GM21515 (cell line): ENCODE data around the gene MAML2.

ENCODE experiments used
- ATAC-seq: cut with Tn5 transposase; IDR thresholded peaks from one replicate; pipeline ENCODE4 v1.9.1; 2021; ENCODE audit not compliant: unreplicated experiment

Gene MAML2

DNA sequence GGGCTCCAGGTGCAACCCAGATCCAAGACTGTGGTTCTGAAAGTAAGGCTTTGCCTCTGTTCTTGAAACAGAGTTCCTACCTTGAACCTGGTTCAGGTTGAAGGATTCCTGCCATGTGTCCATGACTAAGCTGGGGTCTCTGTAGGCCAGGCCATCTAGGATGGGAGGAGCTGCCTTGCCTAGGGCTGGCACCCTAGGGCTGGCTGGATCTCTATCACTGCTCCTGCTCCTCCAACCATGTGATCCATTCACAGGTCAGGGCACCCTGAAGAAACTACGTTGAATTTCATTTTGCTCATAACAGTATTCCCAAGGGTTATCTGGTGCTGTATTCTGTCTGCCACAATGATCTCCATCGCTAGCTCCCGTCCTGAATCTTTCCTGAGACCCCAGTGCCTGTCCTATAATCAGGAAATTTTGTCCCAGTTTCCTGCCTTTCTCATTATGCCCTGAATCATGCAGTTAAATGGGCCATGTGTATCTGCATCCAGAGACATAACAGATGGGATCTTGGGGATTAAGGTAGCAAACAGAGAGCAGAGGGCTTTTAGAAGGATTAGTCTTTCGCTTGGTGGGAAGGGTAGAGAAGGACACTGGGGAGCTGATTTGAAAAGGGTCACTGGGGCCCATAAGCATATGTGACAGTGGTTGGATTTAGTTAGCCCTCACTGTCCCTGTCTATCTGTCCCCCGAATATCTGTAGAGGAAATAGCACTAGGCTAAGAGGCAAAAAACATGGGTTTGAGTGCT lies 320.9 kb downstream of the MAML2 start:
- ATAC-seq: no peak

DNA sequence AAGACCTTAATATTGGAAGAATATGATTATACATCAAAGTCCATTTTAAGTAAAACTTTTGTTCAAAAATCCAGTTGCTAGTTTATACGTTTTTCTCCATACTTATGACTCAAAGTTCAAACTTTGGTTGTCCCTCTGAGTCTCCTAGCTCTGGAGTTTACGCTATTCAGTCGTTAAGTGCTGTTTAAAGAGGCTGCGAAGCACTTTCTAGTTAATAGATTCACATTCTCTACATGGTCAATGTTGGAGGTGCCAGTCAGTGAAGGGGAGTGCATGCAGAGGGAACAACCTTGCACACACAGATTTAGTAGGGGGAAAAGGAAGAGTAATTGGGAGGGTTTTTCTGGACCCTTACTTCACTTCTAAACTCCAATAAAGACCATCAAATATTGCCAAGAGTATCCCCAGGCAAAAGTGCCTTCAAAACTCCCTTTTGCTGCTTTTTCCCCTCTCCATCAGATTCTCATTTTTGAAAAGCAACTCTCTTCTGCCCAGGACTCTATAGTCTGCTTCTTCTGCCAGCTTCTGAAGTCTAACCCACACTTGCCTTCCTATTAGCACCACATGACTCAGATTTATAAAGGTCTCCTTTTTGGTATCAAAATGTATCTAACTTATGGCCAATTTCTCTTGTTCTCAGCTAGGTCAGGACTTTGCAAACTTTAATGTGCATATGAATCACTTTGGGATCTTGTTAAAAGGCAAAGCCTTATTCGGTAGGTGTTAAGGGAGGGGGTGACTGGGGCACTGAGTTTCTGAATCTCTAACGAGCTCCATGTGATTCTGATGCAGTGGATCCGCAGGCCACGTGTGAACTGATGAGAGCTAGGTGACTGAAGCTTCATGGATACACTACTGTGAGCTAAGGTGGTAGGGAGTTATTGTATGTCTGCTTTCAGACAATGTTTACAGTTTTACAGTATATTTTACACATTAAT lies 322.9 kb downstream of the MAML2 start:
- no peak for ATAC-seq

DNA sequence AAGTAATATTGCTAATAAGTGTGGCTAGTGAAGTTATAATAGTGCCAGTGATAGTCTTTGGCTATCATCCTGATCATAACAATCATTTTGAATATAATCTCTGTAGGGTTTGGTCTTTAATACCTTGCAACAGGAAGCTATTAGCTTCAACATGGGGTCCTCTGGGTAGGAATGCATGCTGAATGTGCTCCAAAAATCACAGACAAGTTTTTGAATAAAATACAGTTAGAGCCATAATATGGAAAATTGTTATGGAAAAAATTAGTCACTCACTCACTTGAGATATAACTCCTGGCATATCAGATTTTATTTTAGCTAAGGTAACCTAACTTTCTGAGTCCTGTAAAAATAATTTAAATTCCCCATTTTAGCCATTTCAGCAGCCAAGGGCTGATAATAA lies 323.7 kb downstream of the MAML2 start:
- ATAC-seq: no peak

DNA sequence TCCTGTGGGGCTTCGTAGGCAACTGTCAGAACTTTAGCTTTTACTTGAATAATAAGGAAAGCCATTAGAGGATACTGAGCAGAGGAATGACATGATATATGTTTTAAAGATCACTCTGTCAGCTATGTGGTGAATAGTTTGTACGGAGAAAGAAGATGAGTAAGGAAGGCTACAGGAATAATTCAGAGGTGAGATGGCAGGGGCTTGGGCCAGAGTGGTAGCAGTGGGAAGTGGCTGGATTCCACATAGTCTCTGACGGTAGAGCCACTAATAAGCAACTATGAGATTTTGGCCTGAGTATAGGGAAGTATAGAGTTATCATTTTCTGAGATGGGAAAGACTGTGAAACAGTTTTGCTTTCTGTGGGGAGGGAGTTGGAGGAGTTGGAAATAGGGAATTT lies 325.1 kb downstream of the MAML2 start:
- ATAC-seq: no peak

DNA sequence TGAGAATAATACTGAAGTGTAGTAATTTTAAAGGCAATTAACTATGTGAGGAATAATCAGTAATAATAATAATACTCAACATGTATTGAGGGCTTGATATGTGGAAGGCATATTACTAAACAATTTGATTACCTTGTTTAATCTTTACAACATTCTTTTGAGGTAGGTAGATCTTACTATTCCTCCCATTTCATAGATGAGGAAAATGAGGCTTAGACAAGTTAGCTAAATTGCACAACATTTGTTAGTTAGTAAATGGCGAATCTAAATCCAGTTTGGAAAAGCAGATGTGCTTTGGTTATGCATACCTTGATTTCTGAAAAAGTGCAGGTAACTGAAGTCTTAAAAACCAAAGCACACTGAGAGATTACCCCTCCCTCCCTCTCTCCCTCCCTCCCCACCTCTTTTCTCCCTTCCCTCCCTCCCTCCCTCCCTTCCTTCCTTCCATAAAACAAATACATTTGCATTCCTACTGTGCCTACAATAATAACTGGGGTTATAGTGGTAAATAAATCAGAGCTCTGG lies 326.0 kb downstream of the MAML2 start:
- no peak for ATAC-seq

DNA sequence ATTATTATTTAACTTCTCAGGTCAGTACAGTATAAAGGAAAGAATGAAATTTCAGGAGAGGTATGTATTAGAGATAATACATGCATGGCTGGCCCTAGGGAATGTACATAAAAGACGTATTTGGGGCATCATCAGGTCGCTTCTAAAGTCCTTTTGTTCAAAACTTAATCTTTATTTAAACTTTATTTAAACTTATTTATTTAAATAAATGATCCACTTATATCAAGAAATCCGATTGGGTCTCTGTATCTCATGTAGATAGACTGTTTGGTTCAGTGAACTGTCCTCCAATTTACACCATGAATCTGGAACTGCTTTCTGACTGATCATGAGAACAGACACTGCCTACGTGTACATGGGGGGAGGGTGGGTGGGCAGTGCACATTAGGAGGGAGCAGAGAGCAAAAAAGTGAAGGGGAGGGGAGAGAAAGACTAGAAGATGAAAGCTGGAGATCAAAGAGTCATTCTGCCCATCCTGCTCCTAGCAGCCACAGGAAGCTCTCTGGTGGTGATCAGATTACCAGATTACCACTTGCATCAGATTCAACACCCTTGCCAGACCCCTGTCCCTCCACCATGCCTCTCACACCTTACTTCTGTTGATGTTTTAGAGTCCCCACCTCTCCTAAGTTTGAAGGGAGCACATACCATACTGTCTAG lies 327.0 kb downstream of the MAML2 start:
- ATAC-seq: no peak

DNA sequence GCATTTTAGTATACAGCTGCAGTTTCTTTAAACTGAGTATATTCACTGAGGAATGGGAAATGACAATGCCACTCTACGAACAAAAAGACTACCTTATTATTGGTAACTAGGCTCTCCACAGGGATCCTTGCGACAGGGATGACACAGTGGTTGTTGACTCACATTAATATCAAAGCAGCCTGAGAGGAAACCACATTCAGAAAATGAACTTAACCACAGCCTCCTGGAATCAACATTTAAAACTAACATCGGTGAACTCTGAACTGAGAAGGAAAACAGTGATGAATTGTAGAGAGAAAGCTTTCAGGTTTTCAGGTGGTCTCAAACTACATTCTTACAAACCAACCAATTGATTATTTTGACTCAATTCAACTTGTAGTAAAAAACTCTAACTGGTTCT lies 328.8 kb downstream of the MAML2 start:
- ATAC-seq: peak; percentile 39

DNA sequence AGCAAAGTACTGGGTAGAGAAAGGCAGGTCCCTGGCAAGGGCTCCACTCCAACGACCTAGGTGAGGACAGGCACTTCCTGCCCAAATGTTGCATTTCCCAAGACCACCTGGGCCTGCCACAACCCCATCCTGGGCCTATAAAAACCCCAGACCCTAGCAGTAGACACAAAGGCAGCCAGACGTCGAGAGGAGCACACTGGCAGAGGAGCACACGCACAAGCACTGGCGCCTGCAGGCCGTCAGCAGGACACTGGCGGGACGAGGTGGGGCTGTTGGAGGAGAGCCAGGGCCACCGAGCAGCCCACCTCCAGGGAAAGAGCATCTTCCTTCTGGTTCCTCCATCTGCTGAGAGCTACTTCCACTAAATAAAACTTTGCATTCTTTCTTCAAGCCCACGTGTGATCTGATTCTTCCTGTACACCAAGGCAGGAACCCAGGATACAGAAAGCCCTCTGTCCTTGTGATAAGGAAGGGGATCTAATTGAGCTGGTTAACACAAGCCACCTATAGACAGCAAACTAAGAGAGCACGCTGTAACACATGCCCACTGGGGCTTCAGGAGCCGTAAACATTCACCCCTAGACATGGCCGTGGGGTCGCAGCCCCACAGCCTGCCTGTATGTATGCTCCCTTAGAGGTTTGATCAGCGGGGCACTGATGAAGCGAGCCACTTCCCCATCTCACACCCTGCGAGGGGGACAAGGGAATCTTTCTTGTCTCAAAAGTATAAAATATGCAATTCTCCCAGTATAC lies 329.4 kb downstream of the MAML2 start:
- no peak for ATAC-seq

DNA sequence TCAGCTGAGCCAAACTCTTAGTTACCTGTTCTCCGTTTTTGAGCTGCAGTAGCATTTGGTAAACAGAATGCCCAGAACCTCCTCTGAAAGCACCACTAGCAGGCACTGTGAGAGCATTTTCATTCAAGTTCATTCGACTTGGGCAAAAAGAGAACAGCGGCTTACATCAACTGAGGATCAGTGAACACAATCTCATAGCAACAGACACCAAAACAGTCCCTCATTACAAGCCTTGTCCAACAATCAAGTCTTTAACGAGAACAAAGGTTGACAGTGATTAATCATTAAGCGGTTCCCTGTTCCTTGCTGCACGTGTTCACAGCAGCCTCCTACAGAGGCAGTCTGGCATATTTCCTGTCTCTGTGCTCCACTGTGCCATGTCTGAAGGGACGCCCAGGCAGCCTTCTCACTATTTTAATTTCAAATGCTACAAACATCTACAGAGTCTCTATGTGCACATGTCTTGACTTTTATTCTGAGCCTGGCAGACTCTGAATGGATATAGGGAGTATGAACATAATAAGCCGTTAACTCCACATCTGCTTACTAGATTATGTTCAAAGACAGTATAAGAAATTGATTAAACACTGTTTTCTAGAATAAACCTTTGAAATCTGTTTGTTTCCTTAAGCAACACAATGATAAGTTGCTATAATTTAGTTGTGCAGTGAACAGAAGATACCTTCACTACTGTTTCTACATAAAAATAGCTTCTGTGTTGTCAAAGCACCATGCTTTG lies 330.7 kb downstream of the MAML2 start:
- peak; percentile 84 for ATAC-seq

DNA sequence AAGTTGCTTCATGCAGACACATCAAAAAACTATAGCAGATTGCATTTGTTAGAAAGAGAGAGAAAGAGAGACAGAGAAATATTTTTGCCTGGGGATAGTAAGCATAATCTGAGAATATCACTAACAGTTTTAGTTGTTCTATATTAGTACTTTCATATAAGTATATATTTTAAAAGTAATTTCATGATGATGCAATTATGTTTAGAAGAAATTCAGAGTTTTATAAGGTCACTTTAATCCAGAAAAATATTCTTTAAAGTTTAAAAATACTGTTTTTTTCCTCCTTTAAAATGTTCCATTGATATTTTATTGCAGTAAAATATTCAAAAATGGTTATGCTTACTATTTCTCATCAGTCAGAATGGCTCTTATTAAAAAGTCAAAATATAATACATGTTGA lies 332.3 kb downstream of the MAML2 start:
- no peak for ATAC-seq

DNA sequence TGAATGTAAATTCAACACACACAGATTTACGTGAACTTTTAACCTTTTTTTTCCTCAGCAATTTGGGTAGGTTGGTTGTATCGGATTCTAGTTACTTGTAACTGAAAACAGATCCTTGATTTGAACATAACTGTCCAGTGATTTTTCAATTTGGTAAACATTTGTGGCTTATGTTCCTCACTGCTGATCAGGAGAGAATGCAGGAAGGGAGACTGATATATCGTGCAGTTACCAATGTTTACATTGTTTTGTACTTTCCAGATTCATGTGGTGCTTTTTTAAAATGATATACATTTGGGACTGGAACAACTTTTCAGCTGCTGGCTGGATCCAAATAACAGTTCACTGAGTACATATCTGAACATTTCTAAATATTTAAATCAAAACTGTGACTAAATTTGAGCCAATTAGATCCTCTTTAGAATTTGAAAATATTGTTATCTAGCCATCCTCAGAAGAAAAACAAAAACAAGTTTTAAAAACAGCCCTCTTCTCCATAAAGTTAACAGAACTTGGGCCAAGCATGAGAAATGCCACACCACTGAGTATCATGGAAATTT lies 334.8 kb downstream of the MAML2 start:
- no peak for ATAC-seq

DNA sequence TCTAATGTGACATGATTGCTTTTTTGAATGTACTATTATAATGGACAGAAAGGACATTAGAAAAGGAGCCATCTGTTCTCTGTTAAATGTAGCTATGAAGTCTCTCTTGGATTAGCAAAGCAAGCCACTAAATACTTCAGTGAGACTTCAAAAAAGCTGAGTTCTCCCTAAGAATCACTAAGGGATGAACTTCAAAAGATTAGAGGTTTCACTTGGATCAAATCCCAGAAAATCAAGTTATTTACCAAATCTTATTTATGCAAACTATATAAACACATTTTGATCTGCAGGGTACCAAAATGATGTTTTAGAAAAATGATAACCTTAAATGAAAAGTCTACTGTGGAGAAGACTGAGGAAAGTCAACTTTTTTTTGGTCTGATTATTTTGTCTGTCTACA lies 337.0 kb downstream of the MAML2 start:
- no peak for ATAC-seq

DNA sequence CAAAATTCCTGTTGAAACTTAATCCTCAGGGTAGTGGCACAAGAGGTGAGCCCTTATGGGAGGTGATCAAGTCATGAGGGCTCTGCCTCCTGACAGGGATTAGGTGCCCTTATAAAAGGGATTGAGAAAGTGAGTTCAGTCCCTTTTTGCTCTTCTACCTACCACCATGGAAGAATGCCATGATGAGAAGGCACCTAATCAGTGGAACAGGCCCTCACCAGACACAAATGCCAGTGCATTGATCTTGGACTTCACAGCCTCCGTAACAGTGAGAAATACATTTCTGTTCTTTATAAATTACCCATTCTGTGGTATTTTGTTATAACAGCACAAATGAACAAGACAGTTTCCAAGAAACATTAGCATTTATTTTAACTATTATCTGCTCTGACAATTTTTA lies 338.1 kb downstream of the MAML2 start:
- ATAC-seq: no peak

DNA sequence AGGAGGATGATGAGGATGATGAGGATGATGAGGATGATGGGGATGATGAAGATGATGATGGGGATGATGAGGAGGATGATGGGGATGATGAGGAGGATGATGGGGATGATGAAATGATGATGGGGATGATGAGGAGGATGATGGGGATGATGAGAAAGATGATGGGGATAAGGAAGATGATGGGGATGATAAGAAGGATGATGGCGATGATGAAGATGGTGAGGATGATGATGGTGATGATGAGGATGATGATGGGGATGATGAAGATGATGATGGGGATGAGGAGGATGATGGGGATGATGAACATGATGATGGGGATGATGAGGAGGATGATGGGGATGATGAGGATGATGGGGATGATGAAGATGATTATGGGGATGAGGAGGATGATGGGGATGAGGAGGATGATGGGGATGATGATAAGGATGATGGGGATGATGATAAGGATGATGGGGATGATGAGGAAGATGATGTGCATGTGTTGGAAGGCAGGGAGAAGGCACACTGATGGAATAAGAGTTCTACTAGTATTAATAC lies 340.2 kb downstream of the MAML2 start:
- ATAC-seq: no peak

DNA sequence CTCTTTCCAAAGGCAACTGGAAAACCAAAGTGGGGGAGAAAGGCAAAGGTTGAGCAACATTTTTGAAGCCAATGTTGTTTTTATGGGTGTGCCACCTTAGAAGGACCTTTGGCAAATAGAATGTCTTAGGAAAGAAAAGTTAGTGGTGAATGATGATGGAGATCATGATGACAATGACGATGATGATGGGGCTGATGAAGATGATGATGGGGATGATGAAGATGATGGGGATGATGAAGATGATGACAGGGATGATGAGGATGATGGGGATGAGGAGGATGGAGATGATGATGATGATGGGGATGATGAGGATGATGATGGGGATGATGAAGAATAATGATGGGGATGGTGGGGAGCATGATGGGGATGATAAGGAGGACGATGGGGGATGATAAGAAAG lies 340.7 kb downstream of the MAML2 start:
- no peak for ATAC-seq

DNA sequence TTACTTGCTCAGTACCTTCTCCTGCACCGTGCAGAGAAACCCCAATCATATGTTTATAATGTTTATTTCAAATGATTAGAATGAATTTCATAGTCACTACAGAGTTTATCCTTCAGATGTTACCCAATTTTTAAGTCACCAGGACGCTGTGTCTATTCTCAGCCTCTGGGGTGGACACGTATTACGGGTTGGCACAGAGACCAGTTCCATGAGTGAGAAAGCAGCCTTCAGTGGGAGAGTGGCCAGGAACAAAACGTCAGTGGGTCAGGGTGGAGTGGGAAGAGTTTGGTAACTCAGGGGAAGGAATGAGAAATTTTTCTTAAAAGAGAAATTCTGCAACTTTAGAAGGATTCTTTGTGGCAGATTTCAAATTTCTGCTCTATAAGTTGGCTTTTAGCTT lies 342.0 kb downstream of the MAML2 start:
- ATAC-seq: no peak

DNA sequence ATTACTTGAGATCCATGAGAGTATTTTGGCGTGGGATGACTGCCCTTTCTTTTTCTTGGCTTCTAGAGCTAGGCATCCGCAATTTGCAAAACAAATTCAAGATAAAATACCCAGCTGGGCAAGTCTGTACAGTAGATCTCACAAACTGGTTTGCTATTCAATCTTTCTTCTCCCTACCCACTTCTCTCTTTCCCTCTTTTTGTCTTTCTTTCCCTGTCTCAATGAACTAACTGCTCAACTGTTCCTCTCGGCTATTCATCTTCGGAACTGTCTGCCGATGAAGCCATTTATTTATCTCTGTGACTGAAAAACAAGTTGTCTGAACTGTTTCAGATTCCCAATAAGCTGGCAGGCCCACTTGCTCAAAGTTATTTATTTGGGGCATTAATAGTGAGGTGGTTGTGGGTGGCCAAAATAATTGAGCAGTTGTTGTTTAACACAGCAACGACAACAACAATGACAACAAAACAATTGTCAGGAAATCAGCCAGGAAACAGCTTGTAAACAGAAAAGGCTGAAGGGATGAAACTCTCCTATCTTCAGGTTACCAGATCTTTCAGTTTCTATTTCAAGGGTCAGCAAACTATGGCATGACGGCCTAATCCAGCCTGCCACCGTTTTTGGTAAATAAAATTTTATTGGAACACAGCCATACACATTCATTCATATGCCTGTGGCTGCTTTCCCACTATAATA lies 343.1 kb downstream of the MAML2 start:
- no peak for ATAC-seq

DNA sequence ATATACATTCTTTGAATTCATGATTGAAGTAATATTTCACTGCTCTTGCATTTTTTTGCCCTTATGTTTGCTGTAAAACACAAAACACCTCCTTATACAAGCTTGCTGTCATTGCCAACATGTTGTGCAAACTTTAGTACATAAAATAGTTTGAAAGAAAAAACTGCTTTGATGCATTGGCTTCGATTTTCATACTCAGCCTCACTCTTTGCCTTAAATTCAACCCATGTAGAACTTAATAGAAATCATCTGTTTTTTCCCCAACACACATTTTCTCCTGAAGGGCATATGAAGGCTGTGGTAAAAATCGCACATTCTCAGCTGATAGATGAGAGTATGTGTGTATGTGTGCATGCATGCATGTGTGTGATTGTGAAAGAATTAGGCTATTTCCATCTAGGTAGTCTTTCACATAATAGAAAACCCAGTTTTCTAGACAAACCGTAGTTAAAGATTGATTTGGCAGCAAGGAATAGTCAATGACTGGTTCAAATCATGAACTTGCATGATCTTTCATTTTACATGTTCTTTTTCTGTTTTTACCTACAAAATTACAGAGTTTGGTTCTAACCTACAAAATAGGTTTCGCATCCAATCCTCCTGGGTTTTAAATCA lies 346.3 kb downstream of the MAML2 start:
- no peak for ATAC-seq
